DMS79 treated with DMSO at 0.1 percent for 48 hours (cell line): Measurements from ENCODE around the gene EFCAB13.

Source experiments
- DNase-seq: peaks from one replicate; lab custom pipeline; 2025; lab: John Stamatoyannopoulos, UW

The EFCAB13 gene, protein sequence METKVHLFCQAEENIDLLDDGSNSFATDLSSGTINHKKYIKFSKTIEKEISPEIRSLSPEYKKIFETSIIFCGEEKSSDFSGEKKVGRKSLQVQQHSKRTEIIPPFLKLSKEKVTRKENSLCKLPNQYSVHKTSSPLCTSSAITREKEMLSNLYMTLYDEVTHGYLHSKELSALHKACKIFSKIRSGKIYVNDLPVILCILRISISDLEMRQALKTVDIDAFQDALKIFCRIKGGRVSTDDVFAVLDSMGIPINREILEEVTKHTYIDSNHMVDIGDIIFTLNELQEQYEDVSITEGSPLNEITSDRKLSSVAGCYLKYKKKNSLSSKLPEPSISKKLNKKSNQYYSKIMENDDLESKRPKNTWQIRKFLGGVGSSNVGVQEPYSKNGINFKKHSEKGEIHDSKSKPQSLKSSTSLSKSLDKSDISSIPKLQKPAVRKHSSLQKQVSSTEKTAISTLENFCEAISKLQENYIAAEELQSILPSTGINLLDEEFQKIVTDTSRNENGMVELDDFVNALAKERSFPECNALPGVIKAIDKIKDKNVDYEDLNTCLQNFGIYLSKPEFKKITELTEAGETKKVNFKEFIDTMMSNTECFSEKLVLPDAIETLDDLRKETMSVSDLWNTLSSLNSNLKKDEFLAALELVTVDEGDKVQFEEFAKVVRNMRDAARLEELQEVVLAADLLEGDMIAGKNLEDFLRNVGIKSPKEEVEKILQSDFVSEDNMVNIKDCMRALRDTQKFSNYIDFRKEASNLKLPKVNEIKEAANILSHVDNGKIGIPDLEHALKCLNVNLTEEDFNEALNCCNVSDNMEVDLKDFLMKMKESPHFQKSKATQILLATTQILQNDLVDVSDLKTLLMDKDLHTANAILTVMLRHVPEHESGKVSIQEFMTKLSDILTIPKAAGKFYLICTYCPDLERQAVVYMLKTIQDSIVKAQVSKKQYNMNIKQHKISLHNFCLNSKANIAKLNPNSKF

DNA sequence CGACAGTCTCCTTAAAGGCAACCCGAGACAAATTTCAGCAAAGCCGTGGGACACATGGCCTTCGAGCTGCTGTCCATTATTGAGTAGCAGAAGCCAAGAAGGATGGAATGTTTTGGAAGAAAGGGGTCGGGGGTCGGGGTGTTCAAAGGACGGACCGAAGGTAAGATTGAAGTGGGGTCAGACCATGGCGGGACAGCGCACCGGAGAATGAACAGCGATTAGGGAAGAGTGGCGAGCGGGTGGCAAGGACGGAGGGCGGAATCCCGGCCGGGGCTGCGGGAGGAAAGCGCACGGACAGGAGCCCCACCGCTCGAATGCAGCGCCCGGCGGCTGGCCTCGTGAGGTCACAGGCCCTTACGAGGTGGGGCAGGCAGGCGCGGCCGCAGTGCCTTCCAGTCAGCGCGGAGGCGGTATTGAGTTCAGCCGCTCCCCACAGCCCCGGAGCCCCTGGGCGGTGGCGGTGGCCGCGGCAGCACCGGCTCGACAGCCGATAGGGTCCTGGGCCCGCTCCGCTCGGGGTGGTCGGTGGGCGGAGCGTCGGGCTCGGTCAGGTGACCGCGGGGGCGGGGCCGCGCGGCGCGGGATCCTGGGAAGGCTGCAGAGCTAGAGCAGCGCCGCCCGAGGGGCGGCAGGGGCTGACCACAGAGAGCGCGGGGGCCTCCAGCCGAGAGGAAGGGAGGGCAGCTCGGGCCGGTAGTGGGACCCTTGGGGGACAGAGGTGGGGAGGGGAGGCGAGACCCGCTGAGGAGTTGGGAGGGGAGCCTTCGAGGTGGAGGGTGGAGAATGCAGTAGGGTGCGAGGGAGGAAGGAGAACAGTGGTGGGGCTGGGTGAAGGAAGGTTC, at the start of gene EFCAB13:
EFCAB13 (plus strand) TSS at position 574 of the 842 bp plus-strand sequence. CDS start 4,399 bp downstream, outside the sequence.
- peak; percentile 90 for DNase-seq

DNA sequence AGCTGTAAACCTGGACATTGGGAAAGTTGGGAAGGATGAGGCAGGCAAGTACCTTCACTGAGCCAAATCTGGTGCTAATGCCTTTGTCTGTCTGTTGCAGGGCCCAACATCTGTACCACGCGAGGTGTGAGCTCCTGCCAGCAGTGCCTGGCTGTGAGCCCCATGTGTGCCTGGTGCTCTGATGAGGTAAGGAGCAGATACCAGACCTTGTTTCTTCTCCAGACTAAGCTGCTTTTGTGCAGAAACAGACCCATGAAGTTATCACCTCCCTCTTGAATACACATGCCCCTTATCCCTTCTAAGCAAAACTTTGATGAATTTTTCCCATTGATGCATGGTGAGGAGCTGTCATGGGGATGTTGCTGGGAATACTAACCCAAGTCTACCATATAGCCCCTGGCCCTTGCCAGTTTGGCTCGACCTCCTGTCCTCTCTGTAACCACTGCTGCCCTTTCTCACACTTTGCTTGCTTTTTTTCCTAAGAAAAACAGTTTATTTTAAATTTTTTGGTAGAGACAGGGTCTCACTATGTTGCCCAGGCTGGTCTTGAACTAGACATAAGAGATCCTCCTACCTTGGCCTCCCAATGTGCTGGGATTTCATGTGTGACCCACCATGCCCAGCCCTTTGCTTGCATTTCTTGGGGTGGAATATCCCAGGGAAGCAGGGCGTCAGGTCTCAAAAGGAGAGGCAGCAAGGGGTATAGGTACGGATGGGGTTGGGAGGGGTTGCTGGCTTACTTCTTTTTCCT, 49.3 kb upstream of the EFCAB13 start:
- DNase-seq: no peak

DNA sequence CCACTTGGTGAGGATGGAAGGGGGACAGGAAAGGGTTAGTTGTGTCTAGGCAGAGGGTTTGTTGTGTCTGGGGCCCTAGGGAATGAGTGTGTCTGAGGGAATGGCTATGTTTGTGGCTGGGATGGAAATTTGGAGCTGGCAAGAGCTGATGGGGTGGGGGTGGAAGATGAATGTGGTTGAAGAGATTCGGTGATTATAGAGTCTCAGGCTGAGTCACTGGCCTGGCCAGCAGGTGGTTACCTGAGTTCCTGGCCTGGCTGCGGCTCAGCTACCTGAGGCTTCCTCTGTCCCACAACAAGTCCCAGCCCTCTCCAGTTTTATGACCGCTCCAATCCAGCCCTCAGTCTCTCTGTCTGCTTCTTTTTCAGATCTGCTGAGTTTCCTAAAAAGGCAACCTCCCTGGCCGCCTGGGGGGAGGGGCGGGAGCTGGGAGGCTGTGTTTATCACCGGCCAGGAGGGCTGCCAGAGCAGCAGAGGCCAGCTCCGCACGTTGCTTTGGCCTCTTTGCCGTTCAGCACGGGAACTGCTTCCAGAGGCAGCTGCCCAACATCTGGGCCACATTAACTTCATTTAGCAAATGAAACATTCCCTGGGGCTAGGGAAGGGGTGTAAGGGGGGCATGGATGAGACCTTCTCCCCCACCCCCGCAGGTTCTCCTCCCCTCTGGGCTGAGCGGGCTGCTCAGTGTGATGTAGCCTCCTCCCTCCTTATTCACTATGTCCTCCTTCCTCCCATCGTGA, 48.3 kb upstream of the EFCAB13 start:
- DNase-seq: no peak

DNA sequence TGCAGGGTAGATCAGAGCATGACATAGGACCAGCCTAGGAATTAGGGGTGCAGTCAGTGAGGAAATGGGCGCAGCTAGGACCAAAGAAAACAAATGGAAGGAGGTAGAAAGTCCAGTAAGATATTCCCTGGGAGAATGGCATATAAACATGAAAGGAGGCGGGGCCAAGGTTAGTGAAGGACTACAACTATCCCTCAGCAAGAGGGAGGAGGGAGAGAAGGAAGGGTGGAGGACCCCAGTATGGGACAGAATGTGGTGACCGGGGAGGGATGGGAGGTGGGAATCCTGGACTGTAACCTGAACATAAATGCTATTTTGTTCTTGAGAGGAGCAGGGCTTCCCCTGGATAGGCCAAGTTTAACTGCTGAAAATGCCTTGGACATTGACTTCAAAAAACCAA, 47.3 kb upstream of the EFCAB13 start:
- no peak for DNase-seq

DNA sequence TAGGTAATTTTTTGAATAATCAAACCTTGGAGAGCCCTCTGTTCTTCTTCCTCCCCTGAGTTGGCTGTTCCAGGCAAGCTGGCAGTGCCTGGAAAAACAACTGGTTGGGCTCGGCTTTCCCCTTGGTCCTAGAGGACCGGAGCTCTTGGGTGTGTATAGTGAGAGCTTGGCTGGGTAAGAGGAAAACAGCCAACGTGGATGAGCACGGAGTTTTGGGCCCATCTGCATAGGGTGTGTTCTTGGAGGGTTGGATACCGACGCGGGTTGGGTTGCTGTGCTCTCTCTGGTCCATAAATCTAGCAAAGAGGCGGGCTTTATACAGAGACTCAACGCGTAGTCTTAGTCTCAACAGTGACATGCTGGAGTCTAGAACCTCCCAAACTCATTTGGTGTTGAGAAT, 46.9 kb upstream of the EFCAB13 start:
- no peak for DNase-seq

DNA sequence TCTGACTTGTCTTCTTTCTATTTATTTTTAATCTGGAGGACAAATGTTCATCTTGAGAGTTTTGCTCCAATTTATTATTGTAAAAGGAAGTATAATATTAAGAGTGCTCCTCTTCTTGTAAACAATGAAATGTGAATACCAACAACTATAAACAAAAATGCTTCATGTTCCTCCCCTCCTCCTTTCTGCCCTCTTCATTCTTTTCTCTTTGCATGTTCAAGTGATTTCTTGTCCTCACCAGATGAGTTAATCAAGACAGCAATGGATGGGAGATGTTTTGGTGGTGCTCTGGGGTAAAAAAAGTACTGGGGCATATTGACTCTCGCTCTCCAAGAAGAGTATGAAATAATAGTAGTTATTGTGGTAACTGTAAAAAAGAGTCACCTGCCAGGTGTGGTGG, 45.8 kb upstream of the EFCAB13 start:
- DNase-seq: no peak

DNA sequence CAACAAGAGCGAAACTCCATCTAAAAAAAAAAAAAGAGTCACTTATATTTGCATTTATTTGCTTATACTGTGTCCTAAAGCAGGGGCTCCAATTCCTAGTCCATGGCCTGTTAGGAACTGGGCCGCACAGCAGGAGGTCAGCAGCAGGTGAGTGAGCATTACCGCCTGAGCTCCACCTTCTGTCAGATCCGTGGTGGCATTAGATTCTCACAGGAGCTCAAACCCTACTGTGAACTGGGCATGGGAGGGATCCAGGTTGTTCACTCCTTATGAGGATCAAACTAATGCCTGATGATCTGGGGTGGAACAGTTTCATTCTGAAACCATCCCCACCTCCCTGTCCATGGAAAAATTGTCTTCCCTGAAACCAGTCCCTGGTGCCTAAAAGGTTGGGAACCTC, 45.2 kb upstream of the EFCAB13 start:
- DNase-seq: no peak

DNA sequence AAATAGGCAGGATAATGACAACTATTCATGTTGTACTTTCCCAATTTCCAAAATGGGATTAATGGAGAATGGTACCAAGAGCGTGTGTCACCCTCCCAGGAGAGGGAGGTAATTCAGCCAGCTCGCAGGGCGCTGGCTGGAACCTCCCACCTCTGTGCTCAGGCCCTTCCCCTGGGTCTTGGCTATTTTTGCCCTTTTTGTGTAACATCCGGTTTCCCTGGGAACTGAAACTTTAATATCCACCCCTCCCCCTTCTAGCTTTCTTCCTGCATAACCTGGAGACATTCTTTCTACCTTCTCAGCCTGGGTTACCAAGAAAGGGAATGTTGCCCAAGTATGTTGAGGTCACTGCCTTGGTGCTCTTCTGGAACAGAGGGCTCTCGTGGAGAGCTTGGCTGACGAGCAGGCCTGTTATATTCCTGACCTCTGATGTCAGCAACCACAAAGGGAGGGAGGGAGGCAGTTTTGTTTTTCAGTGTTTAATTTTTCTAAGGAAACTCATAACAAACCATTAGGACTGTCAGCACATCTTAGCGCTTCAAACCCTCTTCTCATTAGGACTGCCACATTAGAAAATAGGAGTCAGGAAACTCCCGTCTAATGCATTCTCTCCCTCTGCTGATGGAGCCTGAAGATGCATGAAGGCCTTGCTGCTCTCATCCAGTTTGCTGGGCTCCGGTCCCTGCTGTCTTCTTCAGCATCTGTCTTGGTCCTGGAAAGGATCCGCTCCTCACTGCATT, 44.5 kb upstream of the EFCAB13 start:
- no peak for DNase-seq

DNA sequence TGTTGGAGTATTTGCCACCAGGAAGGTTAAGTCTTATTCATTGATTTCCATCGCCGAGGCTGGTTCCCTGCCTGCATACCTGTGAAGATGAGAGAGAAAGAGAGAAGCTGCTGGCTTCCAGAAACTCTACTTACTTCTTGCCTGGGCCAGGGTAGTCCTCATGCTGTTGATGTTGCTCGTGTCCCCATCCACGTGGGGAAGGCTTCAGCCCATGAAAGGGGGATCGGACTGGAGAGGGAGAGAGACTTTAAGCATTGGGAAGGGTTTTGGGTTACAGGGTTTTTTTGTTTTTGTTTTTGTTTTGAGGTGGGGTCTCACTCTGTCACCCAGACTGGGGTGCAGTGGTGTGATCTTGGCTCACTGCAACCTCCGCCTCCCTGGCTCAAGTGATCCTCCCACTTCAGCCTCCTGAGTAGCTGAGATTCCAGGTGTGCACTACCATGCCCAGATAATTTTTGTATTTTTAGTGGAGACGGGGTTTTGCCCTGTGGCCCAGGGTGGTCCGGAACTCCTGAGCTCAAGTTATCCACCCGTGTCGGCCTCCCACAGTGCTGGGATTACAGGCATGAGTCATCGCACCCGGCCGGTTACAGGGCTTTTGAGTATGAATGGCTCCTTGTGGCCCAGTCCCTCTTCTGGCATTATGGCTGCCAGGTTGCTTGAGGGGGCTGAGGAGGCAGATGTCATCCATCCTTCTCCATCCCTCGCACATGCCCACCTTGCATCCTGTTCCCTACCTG, 43.5 kb upstream of the EFCAB13 start:
- DNase-seq: no peak

DNA sequence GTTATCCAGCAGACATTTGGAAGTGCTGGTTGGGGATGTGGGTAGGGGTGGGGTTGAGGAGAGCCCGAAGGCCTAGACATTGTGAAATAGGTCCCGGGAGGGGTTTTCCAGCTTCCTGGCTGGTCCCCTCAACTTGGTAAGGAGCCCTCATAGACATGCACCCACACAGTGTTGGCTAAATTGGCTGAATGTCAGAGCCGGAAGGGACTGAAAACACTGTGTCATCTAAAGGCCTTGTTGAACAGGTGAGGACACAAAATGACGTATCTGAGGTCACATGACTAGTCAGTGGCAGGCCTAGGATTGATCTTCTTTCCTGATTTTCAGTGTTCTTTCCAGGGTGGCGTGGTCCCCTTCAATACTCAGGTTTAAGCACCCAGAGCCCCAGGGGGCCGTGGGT, 42.5 kb upstream of the EFCAB13 start:
- DNase-seq: no peak

DNA sequence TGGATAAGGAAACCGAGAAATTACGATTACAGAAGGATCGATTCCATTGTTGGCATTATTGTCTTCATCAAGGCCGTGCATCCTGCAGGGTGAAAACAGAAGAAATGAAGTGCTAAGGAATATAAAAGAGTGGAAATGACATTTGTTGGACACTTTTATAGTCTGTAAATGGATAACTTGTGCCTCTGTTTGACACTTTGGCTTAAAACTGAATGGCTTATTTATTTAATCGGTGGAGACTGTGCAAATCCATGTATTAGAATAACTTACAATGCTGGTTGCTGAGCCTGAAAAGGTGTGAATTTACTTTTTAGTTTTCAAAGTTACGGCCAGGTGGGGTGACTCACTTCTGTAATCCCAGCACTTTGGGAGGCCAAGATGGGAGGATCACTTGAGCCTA, 38.8 kb upstream of the EFCAB13 start:
- no peak for DNase-seq

DNA sequence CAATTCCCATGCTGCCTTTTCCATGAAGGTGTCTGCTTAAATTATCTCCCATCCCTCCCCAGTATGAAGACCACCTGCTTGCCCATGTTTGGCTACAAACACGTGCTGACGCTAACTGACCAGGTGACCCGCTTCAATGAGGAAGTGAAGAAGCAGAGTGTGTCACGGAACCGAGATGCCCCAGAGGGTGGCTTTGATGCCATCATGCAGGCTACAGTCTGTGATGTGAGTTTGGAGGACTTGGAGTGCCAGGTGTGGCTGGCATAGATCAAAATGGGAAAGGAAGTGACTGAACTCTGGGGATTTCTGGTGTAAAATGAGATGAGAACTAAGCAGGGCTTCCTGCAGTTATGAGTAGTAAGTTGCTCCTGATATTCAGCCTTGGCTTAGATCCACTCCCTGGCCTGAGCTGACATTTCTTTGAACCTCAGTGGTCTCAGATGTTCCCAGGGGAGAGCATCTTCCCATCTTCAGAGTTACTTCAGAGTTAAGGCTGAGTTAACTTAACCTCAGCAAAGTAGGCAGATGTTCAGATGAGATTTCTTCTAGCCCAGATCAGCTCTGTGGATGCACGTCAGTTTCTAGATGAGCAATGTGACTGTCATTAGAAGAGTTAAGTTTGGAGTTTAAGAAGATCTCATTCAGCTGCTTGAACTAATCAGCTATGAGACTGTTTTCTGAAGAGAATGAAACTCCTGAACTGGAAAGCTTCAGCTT, 37.4 kb upstream of the EFCAB13 start:
- no peak for DNase-seq

DNA sequence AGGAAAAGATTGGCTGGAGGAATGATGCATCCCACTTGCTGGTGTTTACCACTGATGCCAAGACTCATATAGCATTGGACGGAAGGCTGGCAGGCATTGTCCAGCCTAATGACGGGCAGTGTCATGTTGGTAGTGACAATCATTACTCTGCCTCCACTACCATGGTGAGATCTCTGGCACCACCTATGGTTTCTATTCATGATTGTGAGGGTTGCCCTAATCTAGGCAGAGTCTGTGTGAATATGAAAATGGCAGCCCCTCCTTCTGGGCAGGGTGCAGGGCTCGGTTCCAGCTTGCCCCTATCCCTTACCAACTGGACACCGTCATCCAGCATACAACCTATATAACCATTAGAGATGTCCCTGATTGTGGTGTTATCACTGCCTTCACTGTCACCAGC, 36.7 kb upstream of the EFCAB13 start:
- no peak for DNase-seq

DNA sequence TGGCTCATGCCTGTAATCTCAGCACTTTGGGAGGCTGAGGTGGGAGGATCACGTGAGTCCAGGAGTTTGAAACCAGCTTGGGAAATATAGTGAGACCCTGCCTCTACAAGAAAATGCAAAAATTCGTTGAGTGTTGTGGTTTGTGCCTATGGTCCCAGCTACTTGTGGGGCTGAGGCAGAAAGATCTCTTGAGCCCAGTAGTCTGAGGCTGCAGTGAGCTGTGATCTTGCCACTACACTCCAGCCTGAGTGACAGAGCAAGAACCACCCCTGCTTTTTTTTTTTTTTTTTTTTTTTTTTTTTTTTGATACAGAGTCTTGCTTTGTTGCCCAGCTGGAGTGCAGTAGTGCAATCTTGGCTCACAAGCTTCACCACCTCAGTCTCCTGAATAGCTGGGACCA, 36.1 kb upstream of the EFCAB13 start:
- DNase-seq: no peak

DNA sequence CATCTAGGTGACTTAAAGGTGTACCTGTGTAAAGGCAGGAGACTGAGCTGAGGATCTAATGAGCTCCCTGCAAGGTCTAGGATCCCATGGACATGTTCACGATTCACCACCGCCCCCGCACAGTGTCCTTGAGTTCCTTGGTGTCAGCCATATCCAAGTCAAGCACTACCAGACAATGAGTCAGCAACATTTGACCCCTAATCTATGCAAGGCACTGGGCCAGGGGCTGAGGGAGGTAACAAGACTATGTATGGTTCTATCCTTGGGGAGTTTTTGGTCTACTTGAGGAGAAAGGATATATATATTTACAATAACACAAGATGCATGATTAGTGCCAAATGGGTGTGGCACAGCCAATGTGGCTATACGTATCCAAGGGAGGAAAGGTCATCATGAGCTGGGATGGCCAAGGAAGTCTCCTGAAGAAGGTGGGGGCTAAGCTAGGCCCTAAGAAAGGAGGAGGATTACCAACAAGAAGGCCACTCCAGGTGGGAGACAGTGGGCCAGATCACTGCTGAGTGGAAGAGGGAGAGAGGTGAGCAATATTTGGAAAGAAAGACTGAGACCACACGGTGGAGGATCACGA, 35.1 kb upstream of the EFCAB13 start:
- DNase-seq: no peak

DNA sequence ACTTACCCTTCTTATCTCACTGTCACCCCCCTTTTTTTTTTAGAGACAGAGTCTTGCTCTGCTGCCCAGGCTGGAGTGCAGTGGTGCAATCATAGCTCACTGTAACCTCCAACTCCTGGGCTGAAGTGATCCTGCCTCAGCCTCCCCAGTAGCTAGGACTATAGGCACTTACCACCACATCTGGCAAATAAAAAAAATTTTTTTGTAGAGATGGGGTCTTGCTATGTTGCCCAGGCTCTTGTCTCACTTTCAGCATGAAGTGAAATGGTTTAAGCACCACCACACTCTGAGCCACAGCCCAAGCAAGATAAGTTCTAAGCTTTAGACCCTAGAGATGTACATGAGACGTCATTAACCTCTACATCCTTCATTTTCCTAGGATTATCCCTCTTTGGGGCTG, 34.5 kb upstream of the EFCAB13 start:
- DNase-seq: no peak

DNA sequence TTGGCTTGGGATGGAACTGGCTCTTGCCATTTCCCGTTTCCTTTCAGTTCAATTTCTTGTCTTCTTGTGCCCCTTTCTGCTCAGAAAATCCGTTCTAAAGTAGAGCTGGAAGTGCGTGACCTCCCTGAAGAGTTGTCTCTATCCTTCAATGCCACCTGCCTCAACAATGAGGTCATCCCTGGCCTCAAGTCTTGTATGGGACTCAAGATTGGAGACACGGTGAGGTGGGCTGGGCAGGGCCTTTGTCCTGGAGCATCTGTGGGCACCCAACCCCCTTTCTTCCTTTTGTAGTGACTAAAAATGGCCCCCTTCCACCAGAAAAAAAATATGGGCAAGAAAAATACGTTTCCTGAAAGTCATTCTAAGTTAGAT, 32.9 kb upstream of the EFCAB13 start:
- DNase-seq: no peak

DNA sequence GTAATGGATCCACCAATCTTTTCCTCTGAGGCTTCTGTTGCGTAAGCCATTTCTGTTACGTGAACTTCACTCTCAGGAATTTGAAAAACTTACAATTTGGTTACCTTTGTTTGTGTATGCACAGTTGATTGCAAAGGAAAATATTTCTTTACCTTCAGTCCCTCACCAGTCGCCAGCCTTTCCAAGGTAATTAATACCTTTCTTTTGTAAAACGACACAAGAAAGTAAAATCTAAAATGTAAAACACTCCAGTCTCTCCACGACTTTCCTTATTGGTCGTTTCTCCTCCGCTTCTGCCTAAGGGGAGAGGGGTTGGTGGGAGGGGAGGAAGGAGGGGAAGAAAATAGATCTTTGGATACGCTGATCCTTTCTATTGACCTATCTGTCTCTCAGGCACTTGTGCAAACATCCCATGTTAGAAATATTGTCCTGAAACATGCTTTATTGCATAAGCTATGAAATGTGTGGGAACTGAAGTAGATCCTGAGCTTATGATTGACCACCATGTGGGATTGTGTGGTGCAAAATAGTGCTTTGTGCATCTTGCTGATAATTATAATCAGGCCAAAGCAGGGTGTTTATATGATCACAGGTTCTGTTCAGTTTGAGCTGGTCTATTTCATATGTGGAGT, 32.4 kb upstream of the EFCAB13 start:
- no peak for DNase-seq
